HG03095 (cell line): Measurements from ENCODE around the gene C14orf119.

Source experiments
- ATAC-seq: cut with Tn5 transposase; IDR thresholded peaks from one replicate; pipeline ENCODE4 v1.9.1; 2021; ENCODE audit warnings: moderate library complexity; ENCODE audit not compliant: unreplicated experiment

C14orf119 gene

GRCh38 chr14:23060536-23061260 is 34.6 kb upstream of the C14orf119 start:
- no peak for ATAC-seq

DNA sequence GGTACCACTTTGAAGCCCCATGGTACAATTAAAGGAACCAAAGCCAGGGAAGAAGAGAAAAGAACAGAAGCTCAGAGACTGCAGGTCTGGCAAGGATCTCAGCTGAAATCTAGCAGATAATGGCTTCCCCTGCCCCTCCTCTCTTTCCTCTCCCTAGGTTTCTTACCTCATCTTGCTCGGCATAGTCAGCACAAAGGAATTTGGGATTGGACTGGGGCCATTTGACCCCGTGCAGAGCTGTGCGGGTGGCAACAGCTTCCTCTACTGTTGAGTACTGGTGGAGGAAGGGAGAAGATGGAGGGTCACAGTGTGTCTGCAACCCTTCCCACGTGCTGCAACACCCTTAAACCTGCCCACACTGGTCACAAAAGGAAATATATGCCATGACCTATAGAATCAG is 33.3 kb upstream of the C14orf119 start:
- ATAC-seq, result no peak

GRCh38 chr14:23063601-23064000 is 31.7 kb upstream of the C14orf119 start:
- ATAC-seq, result no peak

- no peak for ATAC-seq
These were observed 28.9 kb upstream of the C14orf119 start for GRCh38 chr14:23066368-23066767.

GRCh38 chr14:23066855-23067744 is 28.2 kb upstream of the C14orf119 start:
- ATAC-seq, result no peak

GRCh38 chr14:23067847-23068788 is 27.2 kb upstream of the C14orf119 start:
- ATAC-seq, result no peak

DNA sequence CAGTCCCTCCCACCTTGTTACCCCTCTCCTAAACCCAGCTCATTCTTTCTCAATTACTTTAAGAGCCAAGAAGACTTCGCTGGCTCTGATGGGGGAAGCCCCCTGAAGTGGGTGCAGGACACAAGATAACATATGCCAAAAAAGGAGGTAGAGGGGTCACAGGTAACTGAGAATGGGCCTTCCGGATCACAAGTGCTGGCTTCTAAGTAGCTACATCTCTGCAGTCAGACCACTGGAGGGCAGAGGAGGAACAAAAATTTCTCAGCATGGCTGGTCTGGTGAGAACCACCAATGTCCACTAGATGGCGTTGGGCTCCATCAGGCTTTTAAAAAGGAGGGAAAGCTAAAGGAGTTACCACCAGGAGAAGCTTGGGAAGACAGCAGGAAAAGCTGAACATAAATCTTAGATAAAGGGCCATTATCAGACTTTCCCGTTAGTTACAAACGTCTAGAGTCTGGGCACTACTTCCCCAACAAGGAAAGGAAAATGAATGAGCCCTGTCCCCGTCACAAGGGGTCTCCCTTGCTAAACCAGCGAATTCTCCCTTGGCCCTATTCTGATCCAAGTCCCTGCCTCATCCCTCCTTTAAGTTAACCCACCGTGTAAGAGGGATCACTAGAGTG is 26.4 kb upstream of the C14orf119 start:
- peak; percentile 61 for ATAC-seq

- ATAC-seq, result no peak
These were observed 25.9 kb upstream of the C14orf119 start for GRCh38 chr14:23069413-23069806.

DNA sequence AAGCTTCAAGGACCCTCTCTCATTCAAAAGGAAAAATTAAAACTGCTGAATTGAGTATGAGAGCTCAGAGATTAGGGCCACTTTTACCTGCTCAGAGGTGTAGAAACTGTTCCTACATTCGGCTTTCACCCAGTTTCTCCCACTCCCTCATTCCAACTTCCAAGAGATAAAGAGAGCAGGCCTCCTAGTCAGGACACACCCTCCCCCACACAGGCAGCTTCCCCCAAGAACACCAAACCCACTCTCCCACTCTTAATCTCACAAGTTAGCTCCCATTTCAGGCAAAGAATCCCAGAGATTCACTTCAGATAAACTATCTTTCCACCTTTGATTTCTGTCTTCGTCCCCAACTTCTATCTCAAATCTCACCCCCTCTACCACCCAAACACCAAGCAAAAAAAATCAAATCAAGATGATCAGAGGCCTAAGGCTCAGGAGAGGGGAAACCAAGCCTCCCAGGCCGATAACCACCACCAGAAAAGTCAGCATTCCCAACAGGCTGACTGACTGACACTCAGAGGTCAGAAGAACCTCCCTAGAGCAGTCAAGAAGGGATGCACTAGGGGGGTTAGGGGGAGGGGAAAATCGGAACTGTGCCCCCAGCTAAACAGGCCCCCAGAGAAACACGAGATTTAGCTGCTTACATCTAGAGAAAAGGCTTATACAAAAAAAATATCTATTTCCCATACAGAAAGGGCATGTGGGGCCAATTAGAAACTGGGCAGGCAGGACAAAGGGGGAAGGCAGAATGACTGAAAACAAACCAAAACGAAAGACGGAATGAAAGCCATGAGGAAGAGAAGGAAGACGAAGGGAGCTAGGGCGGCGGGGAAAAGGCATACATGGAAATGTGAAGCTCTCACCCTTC is 24.8 kb upstream of the C14orf119 start:
- ATAC-seq, result no peak

DNA sequence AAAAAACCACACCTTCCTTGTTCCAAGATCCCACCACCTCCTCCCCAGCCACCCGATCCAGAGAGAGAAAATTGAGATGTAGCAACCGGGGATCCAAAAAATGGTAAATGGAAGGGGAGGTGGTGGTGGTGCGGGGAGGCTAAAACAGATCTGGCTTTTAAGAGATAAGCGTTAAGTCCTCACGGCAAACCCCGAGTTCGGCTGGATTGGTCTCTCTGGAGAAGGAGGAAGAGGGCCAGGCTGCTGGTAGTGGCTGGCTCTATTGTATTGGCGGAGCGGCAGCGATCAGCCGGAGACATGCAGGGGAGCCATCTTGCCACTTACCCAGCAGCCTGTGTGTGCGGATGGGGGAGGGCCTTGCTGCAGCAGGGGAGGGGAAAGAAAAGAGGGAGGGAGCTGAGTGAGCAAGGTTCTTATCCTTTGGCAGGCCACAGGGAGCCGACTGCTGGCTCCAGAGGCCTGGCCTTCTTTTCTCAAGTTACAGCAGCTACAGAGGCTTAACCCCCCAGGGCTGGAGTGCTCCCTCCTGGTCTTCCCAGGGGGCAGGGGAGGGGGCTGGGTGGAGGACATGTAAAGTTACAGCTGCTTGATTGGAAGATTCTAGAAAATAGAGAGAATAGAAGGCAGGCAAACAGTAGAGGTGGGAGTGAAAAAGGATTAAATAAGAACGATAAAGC is 23.9 kb upstream of the C14orf119 start:
- ATAC-seq, result peak; percentile 90

DNA sequence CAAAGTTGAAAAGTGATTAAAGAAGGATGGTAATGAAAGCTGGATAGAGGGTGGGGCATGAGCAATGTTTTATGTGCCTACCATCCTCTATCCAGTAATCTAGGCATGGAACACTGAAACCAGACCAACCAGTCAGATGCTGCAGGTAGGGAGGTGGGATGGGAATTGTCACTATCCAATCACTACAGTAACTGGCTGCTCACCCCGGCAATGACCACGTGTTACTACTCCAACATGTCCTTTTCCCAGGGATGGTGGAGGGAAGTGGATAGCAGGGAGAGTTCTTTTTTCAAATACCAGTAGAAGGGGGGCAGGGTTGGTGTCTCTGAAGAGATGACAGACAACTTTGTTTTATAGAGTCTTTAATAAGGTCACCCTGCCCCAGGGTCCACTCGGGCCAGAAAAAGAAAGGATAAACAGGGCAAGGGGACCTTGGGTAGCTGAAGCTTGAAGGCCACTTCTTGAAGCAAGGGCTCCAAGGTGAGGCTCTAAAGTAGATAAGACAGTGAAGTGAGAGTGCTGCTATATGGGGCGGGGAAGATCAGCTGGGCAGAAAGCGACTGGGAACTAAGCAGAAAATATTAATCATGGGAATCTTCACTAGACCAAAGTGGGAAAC is 23.3 kb upstream of the C14orf119 start:
- ATAC-seq, result no peak

DNA sequence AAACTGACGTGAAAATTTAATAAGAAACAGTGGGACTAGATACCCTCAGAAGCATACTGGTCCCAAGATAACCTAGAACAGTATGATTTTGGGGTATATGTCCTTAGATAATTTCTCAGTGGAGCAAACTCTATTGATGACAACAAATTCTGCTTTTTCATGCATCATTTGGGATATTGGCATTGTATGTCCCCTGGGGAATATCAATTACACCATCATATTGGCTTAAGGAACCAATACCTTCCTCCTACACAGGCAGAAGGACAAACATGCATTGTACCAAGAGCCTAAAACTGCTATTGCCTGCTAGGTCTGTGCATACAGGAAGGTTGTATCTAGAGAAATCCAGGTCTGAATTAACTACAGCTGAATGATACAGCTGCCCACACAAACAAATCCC is 20.4 kb upstream of the C14orf119 start:
- no peak for ATAC-seq

GRCh38 chr14:23076785-23077408 is 18.4 kb upstream of the C14orf119 start:
- no peak for ATAC-seq

GRCh38 chr14:23077962-23078361 is 17.3 kb upstream of the C14orf119 start:
- no peak for ATAC-seq

DNA sequence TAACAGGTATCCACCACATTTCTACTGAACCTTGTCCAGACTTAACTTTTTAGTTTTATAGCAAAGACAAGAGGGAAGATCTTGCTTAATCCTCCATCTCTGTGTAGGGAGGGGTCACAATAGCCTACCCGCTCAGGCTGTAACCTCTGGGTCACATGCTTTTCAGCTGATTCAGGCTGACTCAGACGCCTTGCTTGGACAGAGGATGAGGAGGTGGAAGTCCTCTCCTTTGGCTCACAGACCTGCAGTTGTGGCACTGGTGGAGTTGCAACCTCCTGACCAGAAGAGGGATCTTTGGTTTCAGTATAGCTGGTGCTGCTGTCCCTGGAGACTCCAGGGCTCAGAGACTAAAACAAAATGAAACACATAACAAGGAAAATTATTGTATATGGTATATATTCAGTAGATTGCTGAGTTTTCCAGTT is 16.6 kb upstream of the C14orf119 start:
- no peak for ATAC-seq

GRCh38 chr14:23079716-23080115 is 15.6 kb upstream of the C14orf119 start:
- no peak for ATAC-seq

DNA sequence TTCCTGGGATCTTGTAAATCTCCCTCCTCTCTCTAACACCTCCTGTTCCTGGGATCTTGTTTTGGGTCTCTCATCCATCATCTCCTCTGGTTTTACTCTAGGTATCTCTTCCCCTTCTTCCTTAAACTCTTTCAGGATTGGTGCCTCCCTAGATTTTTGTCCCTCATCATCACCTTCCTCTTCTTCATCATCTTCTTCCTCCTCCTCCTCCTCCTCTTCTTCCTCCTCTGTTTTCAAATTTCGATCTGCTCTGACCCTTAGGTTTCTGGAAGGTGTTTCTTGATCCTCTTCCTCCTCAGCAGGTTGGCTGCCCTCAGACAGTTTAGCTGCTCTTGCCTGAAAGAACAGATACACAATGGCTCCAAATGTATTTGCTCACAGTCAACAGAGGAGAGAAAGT is 14.8 kb upstream of the C14orf119 start:
- no peak for ATAC-seq

GRCh38 chr14:23085458-23085857 is 9.8 kb upstream of the C14orf119 start:
- ATAC-seq, result no peak
